Mucosa of rectum (tissue), 2 donors: ENCODE data around the gene OR6C4.
"Not testable (repeated sequence)": the region's sequence is repeated elsewhere in the genome, so short reads cannot be mapped to it uniquely, and the experiment has no call there.

ENCODE experiments used
- H3K27ac ChIP-seq, 2 donors: one replicate each; pipeline ENCODE4 v1.7.0; 2013; ENCODE audit warnings: inconsistent platforms in 2 of 2, low read depth in 2 of 2, low read length in 2 of 2
- H3K27me3 ChIP-seq, 2 donors: one replicate each; pipeline ENCODE4 v1.7.0; 2013; ENCODE audit warnings: low read length in 2 of 2; ENCODE audit not compliant: control insufficient read depth in 2 of 2, insufficient read depth in 2 of 2
- H3K36me3 ChIP-seq, 2 donors: one replicate each; pipeline ENCODE4 v1.7.0; 2013; ENCODE audit warnings: low read length in 2 of 2; ENCODE audit not compliant: control insufficient read depth in 2 of 2, insufficient read depth in 2 of 2
- H3K4me1 ChIP-seq, 2 donors: one replicate each; pipeline ENCODE4 v1.7.0; 2013; ENCODE audit warnings: low read length in 2 of 2, mild to moderate bottlenecking in 1 of 2; ENCODE audit not compliant: control insufficient read depth in 2 of 2, insufficient read depth in 2 of 2
- H3K4me3 ChIP-seq, 2 donors: one replicate each; pipeline ENCODE4 v1.7.0; 2013; ENCODE audit warnings: low read length in 2 of 2
- H3K9ac ChIP-seq, 2 donors: one replicate each; pipeline ENCODE4 v1.7.0; 2013; ENCODE audit warnings: low read length in 2 of 2, low read depth in 1 of 2, mild to moderate bottlenecking in 1 of 2
- H3K9me3 ChIP-seq, 2 donors: one replicate each; pipeline ENCODE4 v1.7.0; 2013; ENCODE audit warnings: low read length in 2 of 2; ENCODE audit not compliant: control insufficient read depth in 2 of 2
- donor health status: healthy.
- donor health status: Normal muscosa, but diverticular disease.

OR6C4 gene

GRCh38 chr12:55582066-55582465 is 32.7 kb downstream of the OR6C4 start:
- Histone ChIP-seq H3K27me3 (no peaks in the 10 kb centered on the region), H3K27ac (no peak overlapping the region), H3K36me3 (no peaks in the 10 kb centered on the region), H3K4me3 (no peak overlapping the region), H3K9ac (no peak overlapping the region), H3K4me1 (no peaks in the 10 kb centered on the region), H3K9me3 (no peaks in the 10 kb centered on the region)

GRCh38 chr12:55585817-55586216 is 36.4 kb downstream of the OR6C4 start:
- H3K27me3 ChIP-seq, result no peaks in the 10 kb centered on the region
- no peaks in the 10 kb centered on the region for H3K36me3 ChIP-seq
- H3K27ac ChIP-seq, result no peak overlapping the region
- H3K4me3 ChIP-seq, result no peak overlapping the region
- H3K4me1 ChIP-seq, result no peaks in the 10 kb centered on the region
- no peaks in the 10 kb centered on the region for H3K9me3 ChIP-seq
- no peak overlapping the region for H3K9ac ChIP-seq

GRCh38 chr12:55590152-55590551 is 40.8 kb downstream of the OR6C4 start:
- H3K27ac ChIP-seq, H3K4me3 ChIP-seq, H3K27me3 ChIP-seq, H3K36me3 ChIP-seq, H3K9me3 ChIP-seq, H3K9ac ChIP-seq, H3K4me1 ChIP-seq: not testable (repeated sequence)
